KMS-11 (cell line): Measurements from ENCODE around the gene DPP10.
"Not testable (repeated sequence)": the region's sequence is repeated elsewhere in the genome, so short reads cannot be mapped to it uniquely, and the experiment has no call there.

Experiments used
- H2AFZ ChIP-seq: fragments of 200-600 bp; sonication (generic); 2 replicates; pipeline ENCODE4 v1.6.1; 2016; ENCODE audit warnings: antibody characterized with exemption, mixed run types, low read depth
- H3K27ac ChIP-seq: fragments of 200-600 bp; sonication (generic); 2 replicates; pipeline ENCODE4 v1.6.1; 2016; ENCODE audit warnings: mild to moderate bottlenecking, mixed run types
- H3K27me3 ChIP-seq: fragments of 200-600 bp; sonication (generic); 2 replicates; pipeline ENCODE4 v1.6.1; 2017; ENCODE audit warnings: mild to moderate bottlenecking, low read depth, mixed run types, moderate library complexity; ENCODE audit not compliant: insufficient read depth
- H3K36me3 ChIP-seq: fragments of 200-600 bp; sonication (generic); 2 replicates; pipeline ENCODE4 v1.6.1; 2017; ENCODE audit warnings: mild to moderate bottlenecking, mixed run types; ENCODE audit not compliant: insufficient read depth
- H3K4me1 ChIP-seq: fragments of 200-600 bp; sonication (generic); 2 replicates; pipeline ENCODE4 v1.6.1; 2016; ENCODE audit warnings: mild to moderate bottlenecking, low read depth, mixed run types; ENCODE audit not compliant: poor library complexity, severe bottlenecking
- H3K4me2 ChIP-seq: fragments of 200-600 bp; sonication (generic); 2 replicates; pipeline ENCODE4 v1.7.0; 2016; ENCODE audit warnings: mild to moderate bottlenecking, mixed run types
- H3K4me3 ChIP-seq: fragments of 200-600 bp; sonication (generic); IDR thresholded peaks from 2 replicates; pipeline ENCODE4 v1.6.1; 2017; ENCODE audit warnings: low read depth, low read length, mixed read lengths; ENCODE audit not compliant: insufficient read depth
- H3K79me2 ChIP-seq: fragments of 200-600 bp; sonication (generic); 2 replicates; pipeline ENCODE4 v1.6.1; 2016; ENCODE audit warnings: low read depth, mixed run types; ENCODE audit not compliant: insufficient read depth
- H3K9ac ChIP-seq: fragments of 200-600 bp; sonication (generic); 2 replicates; pipeline ENCODE4 v1.6.1; 2016; ENCODE audit warnings: mild to moderate bottlenecking, mixed run types
- H4K20me1 ChIP-seq: fragments of 200-600 bp; sonication (generic); 2 replicates; pipeline ENCODE4 v1.6.1; 2016; ENCODE audit warnings: mild to moderate bottlenecking, mixed run types; ENCODE audit not compliant: insufficient read depth
- TF ChIP-seq, protein P1 (sequence below): fragments of 200-600 bp; sonication (generic); conservative IDR thresholded peaks from 2 replicates; pipeline ENCODE4 v1.6.1; 2017; ENCODE audit warnings: low read depth, mild to moderate bottlenecking, antibody characterized with exemption, low read length, moderate library complexity, mixed read lengths

Gene DPP10

DNA sequence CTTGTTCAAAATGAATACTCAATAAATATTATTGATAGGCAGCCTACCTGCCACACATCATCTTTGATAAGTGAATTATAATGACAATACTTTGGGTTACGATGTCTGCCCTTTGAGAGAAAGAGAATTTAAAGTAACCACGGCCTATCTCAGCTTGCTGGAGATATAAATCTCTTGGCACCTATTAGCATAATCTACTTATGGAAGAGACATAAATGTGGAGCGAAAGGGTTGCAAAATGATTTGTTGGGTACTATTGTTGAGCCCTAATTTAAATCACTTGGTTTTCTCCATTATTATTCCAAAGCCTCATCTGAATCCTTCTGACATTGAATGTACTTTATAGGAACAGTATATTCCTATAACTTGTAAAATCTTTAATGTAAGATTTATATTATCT, 520.1 kb downstream of the DPP10 start:
- Histone ChIP-seq H3K4me1 (no peaks in the 10 kb centered on the region), H3K27me3 (no peaks in the 10 kb centered on the region), H3K9ac (no peak overlapping the region), H3K4me2 (no peak overlapping the region), H3K36me3 (no peaks in the 10 kb centered on the region), H3K4me3 (no peak overlapping the region), H2AFZ (no peak overlapping the region), H3K27ac (no peak overlapping the region), H4K20me1 (no peaks in the 10 kb centered on the region), H3K79me2 (no peaks in the 10 kb centered on the region)
- TF ChIP-seq, protein P1, sequence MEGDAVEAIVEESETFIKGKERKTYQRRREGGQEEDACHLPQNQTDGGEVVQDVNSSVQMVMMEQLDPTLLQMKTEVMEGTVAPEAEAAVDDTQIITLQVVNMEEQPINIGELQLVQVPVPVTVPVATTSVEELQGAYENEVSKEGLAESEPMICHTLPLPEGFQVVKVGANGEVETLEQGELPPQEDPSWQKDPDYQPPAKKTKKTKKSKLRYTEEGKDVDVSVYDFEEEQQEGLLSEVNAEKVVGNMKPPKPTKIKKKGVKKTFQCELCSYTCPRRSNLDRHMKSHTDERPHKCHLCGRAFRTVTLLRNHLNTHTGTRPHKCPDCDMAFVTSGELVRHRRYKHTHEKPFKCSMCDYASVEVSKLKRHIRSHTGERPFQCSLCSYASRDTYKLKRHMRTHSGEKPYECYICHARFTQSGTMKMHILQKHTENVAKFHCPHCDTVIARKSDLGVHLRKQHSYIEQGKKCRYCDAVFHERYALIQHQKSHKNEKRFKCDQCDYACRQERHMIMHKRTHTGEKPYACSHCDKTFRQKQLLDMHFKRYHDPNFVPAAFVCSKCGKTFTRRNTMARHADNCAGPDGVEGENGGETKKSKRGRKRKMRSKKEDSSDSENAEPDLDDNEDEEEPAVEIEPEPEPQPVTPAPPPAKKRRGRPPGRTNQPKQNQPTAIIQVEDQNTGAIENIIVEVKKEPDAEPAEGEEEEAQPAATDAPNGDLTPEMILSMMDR = no peak

DNA sequence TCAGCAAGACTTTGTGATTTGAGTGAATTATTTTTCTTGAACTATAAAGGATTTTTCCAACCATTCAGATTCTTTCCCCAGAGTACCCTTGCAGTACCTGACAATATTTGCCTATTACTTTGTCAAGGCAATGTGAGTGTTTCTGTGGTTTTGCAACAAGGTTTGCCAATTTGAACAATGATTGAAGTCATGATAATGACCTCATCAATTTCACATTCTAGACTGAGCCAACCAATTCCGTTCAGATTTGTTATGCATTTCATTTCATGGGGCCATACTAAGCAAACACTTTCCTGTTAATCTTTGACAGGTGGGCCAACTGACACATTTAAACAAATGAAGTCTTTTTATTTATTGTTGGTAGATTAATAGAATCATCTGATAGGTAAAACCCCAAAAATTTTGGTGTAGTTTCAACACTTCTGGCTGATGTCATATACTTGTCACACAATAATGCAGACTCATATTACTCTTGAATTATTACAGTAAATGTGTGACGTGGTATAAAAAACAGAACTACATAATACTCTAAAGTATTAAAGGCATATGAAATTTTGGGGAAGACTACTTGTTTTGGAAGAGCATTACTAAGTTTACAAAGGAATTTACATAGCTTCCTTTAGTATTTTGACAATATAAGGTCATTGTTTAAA, 526.4 kb downstream of the DPP10 start:
- no peaks in the 10 kb centered on the region for H3K27me3 ChIP-seq
- no peaks in the 10 kb centered on the region for H4K20me1 ChIP-seq
- TF ChIP-seq, protein P1 = no peak
- no peak overlapping the region for H3K4me2 ChIP-seq
- H2AFZ ChIP-seq = no peak overlapping the region
- no peak overlapping the region for H3K9ac ChIP-seq
- no peaks in the 10 kb centered on the region for H3K79me2 ChIP-seq
- H3K36me3 ChIP-seq = no peaks in the 10 kb centered on the region
- H3K4me3 ChIP-seq = no peak overlapping the region
- no peak overlapping the region for H3K27ac ChIP-seq
- no peaks in the 10 kb centered on the region for H3K4me1 ChIP-seq

DNA sequence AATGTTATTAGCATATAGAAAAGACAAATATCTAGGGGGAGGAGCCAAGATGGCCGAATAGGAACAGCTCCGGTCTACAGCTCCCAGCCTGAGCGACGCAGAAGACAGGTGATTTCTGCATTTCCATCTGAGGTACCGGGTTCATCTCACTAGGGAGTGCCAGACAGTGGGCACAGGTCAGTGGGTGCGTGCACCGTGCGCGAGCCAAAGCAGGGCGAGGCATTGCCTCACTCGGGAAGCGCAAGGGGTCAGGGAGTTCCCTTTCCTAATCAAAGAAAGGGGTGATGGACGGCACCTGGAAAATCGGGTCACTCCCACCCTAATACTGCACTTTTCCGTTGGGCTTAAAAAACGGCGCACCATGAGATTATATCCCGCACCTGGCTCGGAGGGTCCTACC, 561.9 kb downstream of the DPP10 start:
- H3K79me2 ChIP-seq, H3K9ac ChIP-seq, H3K36me3 ChIP-seq, H3K4me3 ChIP-seq, H3K4me1 ChIP-seq, H3K27me3 ChIP-seq, H2AFZ ChIP-seq, H3K27ac ChIP-seq, H3K4me2 ChIP-seq, H4K20me1 ChIP-seq: not testable (repeated sequence)

DNA sequence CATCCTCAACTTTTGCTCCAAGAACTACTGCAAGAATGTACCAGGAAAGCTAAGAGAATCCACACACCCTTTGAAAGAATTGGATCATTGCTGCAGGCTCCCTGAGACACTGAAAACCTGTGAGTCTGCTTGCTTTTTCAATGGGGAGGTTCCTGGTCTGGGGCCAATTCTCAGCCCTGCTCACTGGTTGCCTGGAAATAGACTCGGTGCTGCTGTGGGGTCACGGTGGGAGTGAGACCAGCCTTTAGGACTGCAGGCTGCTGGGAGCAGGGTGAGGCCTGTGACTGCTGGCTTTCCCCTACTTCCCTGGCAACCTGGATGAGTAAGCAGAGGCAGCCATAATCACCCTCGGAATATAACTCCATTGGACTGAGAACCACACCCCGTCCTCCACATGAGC, 569.3 kb downstream of the DPP10 start:
- no peaks in the 10 kb centered on the region for H3K36me3 ChIP-seq
- no peaks in the 10 kb centered on the region for H3K27me3 ChIP-seq
- no peak overlapping the region for H3K4me3 ChIP-seq
- no peak overlapping the region for H3K9ac ChIP-seq
- H3K4me1 ChIP-seq = no peaks in the 10 kb centered on the region
- H3K79me2 ChIP-seq = no peaks in the 10 kb centered on the region
- TF ChIP-seq, protein P1 = no peak
- no peaks in the 10 kb centered on the region for H4K20me1 ChIP-seq
- H2AFZ ChIP-seq = no peak overlapping the region
- no peak overlapping the region for H3K27ac ChIP-seq
- H3K4me2 ChIP-seq = no peak overlapping the region

DNA sequence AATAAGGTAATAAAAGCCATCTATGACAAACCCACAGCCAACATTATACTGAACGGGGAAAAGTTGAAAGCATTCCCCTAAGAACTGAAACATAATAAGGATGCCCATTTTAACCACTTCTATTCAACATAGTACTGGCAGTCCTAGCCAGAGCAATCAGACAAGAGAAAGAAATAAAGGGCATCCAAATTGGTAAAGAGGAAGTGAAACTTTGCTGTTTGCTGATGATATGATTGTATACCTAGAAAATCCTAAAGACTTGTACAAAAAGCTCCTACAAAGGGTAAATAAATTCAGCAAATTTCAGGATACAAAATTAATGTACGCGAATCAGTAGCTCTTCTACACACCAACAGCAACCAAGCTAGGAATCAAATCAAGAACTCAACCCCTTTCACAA, 579.6 kb downstream of the DPP10 start:
- not testable (repeated sequence) for H3K4me1 ChIP-seq, H3K27me3 ChIP-seq, H3K79me2 ChIP-seq, H4K20me1 ChIP-seq, H2AFZ ChIP-seq, H3K9ac ChIP-seq, H3K27ac ChIP-seq, H3K4me3 ChIP-seq, H3K4me2 ChIP-seq, H3K36me3 ChIP-seq
